VCaP (cell line): ENCODE data around the gene SPOCK3.

Source experiments
- H3K27ac ChIP-seq: fragments of 450-650 bp; 2 replicates; pipeline ENCODE4 v1.5.1; 2017
- CTCF ChIP-seq: fragments of 450-650 bp; conservative IDR thresholded peaks from 2 replicates; pipeline ENCODE4 v1.5.1; 2017; ENCODE audit warnings: mild to moderate bottlenecking, moderate library complexity

Gene SPOCK3

GRCh38 chr4:166913926-166914325, 320.4 kb downstream of the SPOCK3 start:
- no peak for TF ChIP-seq CTCF
- H3K27ac ChIP-seq: no peak overlapping the region

- no peak for TF ChIP-seq CTCF
- no peak overlapping the region for H3K27ac ChIP-seq
Measured at GRCh38 chr4:166903408-166903807, 330.9 kb downstream of the SPOCK3 start.

- TF ChIP-seq CTCF: no peak
- H3K27ac ChIP-seq: no peak overlapping the region
Measured at GRCh38 chr4:166902941-166903340, 331.4 kb downstream of the SPOCK3 start.

- no peak overlapping the region for H3K27ac ChIP-seq
- TF ChIP-seq CTCF: no peak
Measured at GRCh38 chr4:166896254-166896653, 338.0 kb downstream of the SPOCK3 start.

GRCh38 chr4:166895771-166896170, 338.5 kb downstream of the SPOCK3 start:
- no peak overlapping the region for H3K27ac ChIP-seq
- TF ChIP-seq CTCF: no peak

GRCh38 chr4:166887457-166887856, 346.8 kb downstream of the SPOCK3 start:
- H3K27ac ChIP-seq: no peak overlapping the region
- TF ChIP-seq CTCF: no peak

- no peak for TF ChIP-seq CTCF
- no peak overlapping the region for H3K27ac ChIP-seq
Measured at GRCh38 chr4:166886718-166887117, 347.6 kb downstream of the SPOCK3 start.

GRCh38 chr4:166882221-166882620, 352.1 kb downstream of the SPOCK3 start:
- TF ChIP-seq CTCF: no peak
- H3K27ac ChIP-seq: no peak overlapping the region
